IMR-90 (cell line): ENCODE data around the gene RPGRIP1L. TPM values are rescaled to one million over a fixed set of nuclear protein-coding genes. Genes with fewer than 3 reads are reported as not detected.

Experiments used
- ATAC-seq: fragments of 200-7000 bp; cut with Tn5 transposase; 2 replicates; pipeline ENCODE4 v1.9.1; 2020; ENCODE audit warnings: low read depth, mild to moderate bottlenecking, moderate library complexity
- BruUV-seq: library from RNA; stranded (reverse); fragments of 400-500 nt; replicated peaks from 2 replicates; lab custom pipeline; 2021; lab: Mats Ljungman, UMichigan
- CTCF ChIA-PET: fragments of 300-600 bp; formaldehyde crosslinking; extraction: SDS; loops from one replicate; lab custom pipeline; 2021; ENCODE audit warnings: antibody characterized with exemption; lab: Yijun Ruan, JAX
- POLR2A ChIA-PET: fragments of 300-600 bp; sonication (Branson Sonifier 250); formaldehyde crosslinking; loops from one replicate; lab custom pipeline; 2022; ENCODE audit warnings: antibody characterized with exemption; ENCODE audit not compliant: unreplicated experiment; lab: Charles Lee
- DNase-seq: peaks from one replicate; pipeline ENCODE4 v3.0.0; 2013
- H2AFZ ChIP-seq: replicated peaks from 2 replicates; pipeline ENCODE3; 2013; ENCODE audit warnings: low read length, mild to moderate bottlenecking; ENCODE audit not compliant: poor library complexity
- H2AK5ac ChIP-seq: 2 replicates; pipeline ENCODE4 v1.6.1; 2013; ENCODE audit warnings: low read depth, low read length, inconsistent platforms
- H2AK9ac ChIP-seq: replicated peaks from 2 replicates; pipeline ENCODE3; 2013; ENCODE audit warnings: mild to moderate bottlenecking, low read depth, low read length, moderate library complexity; ENCODE audit not compliant: poor library complexity
- H2BK120ac ChIP-seq: 2 replicates; pipeline ENCODE4 v1.6.1; 2013; ENCODE audit warnings: low read depth, low read length, inconsistent platforms
- H2BK15ac ChIP-seq: 3 replicates; pipeline ENCODE4 v1.6.1; 2013; ENCODE audit warnings: low read depth, low read length, inconsistent platforms
- H2BK20ac ChIP-seq: 2 replicates; pipeline ENCODE4 v1.6.1; 2013; ENCODE audit warnings: low read depth, mild to moderate bottlenecking, inconsistent platforms, low read length, moderate library complexity
- H2BK5ac ChIP-seq: 2 replicates; pipeline ENCODE4 v1.6.1; 2013; ENCODE audit warnings: mild to moderate bottlenecking, low read depth, low read length, inconsistent platforms; ENCODE audit not compliant: poor library complexity, severe bottlenecking
- H3K14ac ChIP-seq: replicated peaks from 2 replicates; pipeline ENCODE4 v1.6.1; 2013; ENCODE audit warnings: low read depth, low read length, inconsistent platforms
- H3K18ac ChIP-seq: 2 replicates; pipeline ENCODE4 v1.6.1; 2013; ENCODE audit warnings: low read depth, low read length, control low read depth
- H3K23ac ChIP-seq: 2 replicates; pipeline ENCODE4 v1.6.1; 2013; ENCODE audit warnings: low read depth, low read length, inconsistent platforms
- H3K27ac ChIP-seq: 2 replicates; pipeline ENCODE4 v1.5.1; 2013; ENCODE audit warnings: mild to moderate bottlenecking, control low read depth, low read length; ENCODE audit not compliant: insufficient read depth
- H3K27me3 ChIP-seq: 2 replicates; pipeline ENCODE4 v1.6.1; 2013; ENCODE audit warnings: low read length; ENCODE audit not compliant: control insufficient read depth, insufficient read depth
- H3K36me3 ChIP-seq: 2 replicates; pipeline ENCODE4 v1.6.1; 2013; ENCODE audit warnings: low read length, mixed read lengths; ENCODE audit not compliant: control insufficient read depth, insufficient read depth
- H3K4ac ChIP-seq: 2 replicates; pipeline ENCODE4 v1.6.1; 2013; ENCODE audit warnings: low read depth, low read length, inconsistent platforms
- H3K4me1 ChIP-seq: 2 replicates; pipeline ENCODE4 v1.6.1; 2013; ENCODE audit warnings: low read length, mixed read lengths; ENCODE audit not compliant: control insufficient read depth, insufficient read depth
- H3K4me2 ChIP-seq: 2 replicates; pipeline ENCODE4 v1.6.1; 2013; ENCODE audit warnings: low read depth, mild to moderate bottlenecking, control low read depth, low read length, moderate library complexity
- H3K4me3 ChIP-seq: 2 replicates; pipeline ENCODE4 v1.5.1; 2013; ENCODE audit warnings: low read depth, mild to moderate bottlenecking, control low read depth, low read length, moderate library complexity; ENCODE audit not compliant: insufficient read depth
- H3K56ac ChIP-seq: 2 replicates; pipeline ENCODE4 v1.6.1; 2013; ENCODE audit warnings: low read length, inconsistent platforms; ENCODE audit not compliant: insufficient read depth; ENCODE audit errors: extremely low read depth
- H3K79me1 ChIP-seq, 2 experiments: 2 replicates each; pipeline ENCODE4 v1.6.1; 2013; ENCODE audit warnings: low read length in 2 of 2, inconsistent platforms in 1 of 2, low read depth in 1 of 2
- H3K9ac ChIP-seq: 2 replicates; pipeline ENCODE4 v1.6.1; 2013; ENCODE audit warnings: low read depth, low read length, control low read depth
- H3K9me1 ChIP-seq: 2 replicates; pipeline ENCODE4 v1.6.1; 2013; ENCODE audit warnings: low read length, inconsistent platforms; ENCODE audit not compliant: insufficient read depth
- H3K9me3 ChIP-seq: 2 replicates; pipeline ENCODE4 v1.6.1; 2013; ENCODE audit warnings: low read length; ENCODE audit not compliant: control insufficient read depth, insufficient read depth
- H4K20me1 ChIP-seq: 2 replicates; pipeline ENCODE4 v1.6.1; 2013; ENCODE audit warnings: low read length, inconsistent platforms; ENCODE audit not compliant: insufficient read depth
- H4K5ac ChIP-seq: 2 replicates; pipeline ENCODE4 v1.6.1; 2013; ENCODE audit warnings: mild to moderate bottlenecking, low read depth, low read length, control low read depth
- H4K8ac ChIP-seq, 2 experiments: 2 replicates each; pipeline ENCODE4 v1.6.1; 2013; ENCODE audit warnings: low read depth in 2 of 2, low read length in 2 of 2, control low read depth in 1 of 2, inconsistent platforms in 1 of 2
- H4K91ac ChIP-seq: 2 replicates; pipeline ENCODE4 v1.6.1; 2013; ENCODE audit warnings: low read depth, low read length, inconsistent platforms; ENCODE audit not compliant: insufficient read depth
- BHLHE40 ChIP-seq: fragments of 150-350 bp; IDR thresholded peaks from 2 replicates; pipeline ENCODE4 v1.6.1; 2016; ENCODE audit warnings: mild to moderate bottlenecking, low read depth, low read length
- CEBPB ChIP-seq: IDR thresholded peaks from 2 replicates; pipeline ENCODE4 v1.6.1; 2012; ENCODE audit warnings: low read depth, low read length, improper control_type of control experiment
- CHD1 ChIP-seq: IDR thresholded peaks from 2 replicates; pipeline ENCODE4 v1.6.1; 2012; ENCODE audit warnings: low read depth, low read length, improper control_type of control experiment
- FOS ChIP-seq: fragments of 150-350 bp; IDR thresholded peaks from 2 replicates; pipeline ENCODE4 v1.6.1; 2016; ENCODE audit warnings: low read depth, low read length
- MAFK ChIP-seq: IDR thresholded peaks from 2 replicates; pipeline ENCODE4 v1.6.1; 2012; ENCODE audit warnings: low read depth, low read length, improper control_type of control experiment
- MAZ ChIP-seq: IDR thresholded peaks from 2 replicates; pipeline ENCODE4 v1.6.1; 2012; ENCODE audit warnings: low read depth, mild to moderate bottlenecking, low read length, improper control_type of control experiment, moderate library complexity, borderline replicate concordance
- MXI1 ChIP-seq: IDR thresholded peaks from 2 replicates; pipeline ENCODE4 v1.6.1; 2012; ENCODE audit warnings: low read depth, mild to moderate bottlenecking, low read length, moderate library complexity, borderline replicate concordance
- NFE2L2 ChIP-seq: fragments of 150-350 bp; IDR thresholded peaks from 2 replicates; pipeline ENCODE4 v1.6.1; 2016; ENCODE audit warnings: low read depth, mild to moderate bottlenecking, low read length
- POLR2A ChIP-seq: IDR thresholded peaks from 2 replicates; pipeline ENCODE4 v1.6.1; 2012; ENCODE audit warnings: mild to moderate bottlenecking, low read depth, low read length
- RAD21 ChIP-seq: IDR thresholded peaks from 2 replicates; pipeline ENCODE4 v1.6.1; 2012; ENCODE audit warnings: low read length, improper control_type of control experiment
- RCOR1 ChIP-seq: IDR thresholded peaks from 2 replicates; pipeline ENCODE4 v1.6.1; 2012; ENCODE audit warnings: mild to moderate bottlenecking, low read length, improper control_type of control experiment; ENCODE audit not compliant: insufficient replicate concordance
- RFX5 ChIP-seq: IDR thresholded peaks from 2 replicates; pipeline ENCODE4 v1.8.0; 2012; ENCODE audit warnings: low read depth, mild to moderate bottlenecking, low read length, moderate library complexity
- SMC3 ChIP-seq: fragments of 150-350 bp; IDR thresholded peaks from 2 replicates; pipeline ENCODE4 v1.6.1; 2016; ENCODE audit warnings: low read depth, mild to moderate bottlenecking, antibody characterized with exemption, low read length, moderate library complexity
- WGBS, 2 experiments: methylation state at CpG; one replicate each; pipeline versions ENCODE4 v1.1.5 to v1.1.7; 2013; ENCODE audit warnings: missing lambda C conversion rate in 2 of 2; ENCODE audit not compliant: insufficient read length in 1 of 2; ENCODE audit errors: extremely low coverage in 2 of 2; 5-methylcytosine and 5-hydroxymethylcytosine counted together
- dilution Hi-C: fragments of 300-500 bp; cut with HindIII; formaldehyde crosslinking; loops from one replicate; pipeline ENCODE4 v1.14.3; 2018; ENCODE audit warnings: low sequenced_read_pairs; ENCODE audit not compliant: unreplicated experiment
- in situ Hi-C: fragments of 300-500 bp; cut with MboI; formaldehyde crosslinking; loops from 3 replicates; pipeline ENCODE4 v1.14.3; 2019; ENCODE audit warnings: low sequenced_read_pairs, inconsistent platforms, mixed read lengths
- intact Hi-C: fragments of 100-400 bp; cut with micrococcal nuclease; formaldehyde crosslinking; loops from 2 replicates; pipeline ENCODE4 v1.10.0; 2022
- polyA plus RNA-seq, 3 experiments: library from polyadenylated mRNA; depleted of rRNA; stranded (reverse); fragments of >200 nt; gene quantifications; 2 replicates each; pipeline ENCODE4 v1.2.3, GENCODE V29; 2012; ENCODE audit warnings: low replicate concordance in 1 of 3
- total RNA-seq: library from RNA; depleted of rRNA; stranded (reverse); fragments of >200 nt; gene quantifications from 2 replicates; pipeline ENCODE4 v1.2.3, GENCODE V29; 2012
- TF ChIP-seq, protein P1 (sequence below): fragments of 150-350 bp; IDR thresholded peaks from 2 replicates; pipeline ENCODE4 v1.6.1; 2016; ENCODE audit warnings: low read depth, mild to moderate bottlenecking, low read length, moderate library complexity, borderline replicate concordance
- TF ChIP-seq, protein P2 (sequence below): fragments of 150-350 bp; IDR thresholded peaks from 2 replicates; pipeline ENCODE4 v1.6.1; 2017; ENCODE audit warnings: mild to moderate bottlenecking, antibody characterized with exemption, low read length, low read depth
- TF ChIP-seq, protein P3 (sequence below): conservative IDR thresholded peaks from 2 replicates; pipeline ENCODE4 v1.5.1; 2012; ENCODE audit warnings: mild to moderate bottlenecking, low read depth, low read length, improper control_type of control experiment

The RPGRIP1L gene
- total and polyA plus RNA-seq, 2 of the 4 experiments (the other 2 are of a cell fraction), result 7.3 to 10.4 TPM

DNA sequence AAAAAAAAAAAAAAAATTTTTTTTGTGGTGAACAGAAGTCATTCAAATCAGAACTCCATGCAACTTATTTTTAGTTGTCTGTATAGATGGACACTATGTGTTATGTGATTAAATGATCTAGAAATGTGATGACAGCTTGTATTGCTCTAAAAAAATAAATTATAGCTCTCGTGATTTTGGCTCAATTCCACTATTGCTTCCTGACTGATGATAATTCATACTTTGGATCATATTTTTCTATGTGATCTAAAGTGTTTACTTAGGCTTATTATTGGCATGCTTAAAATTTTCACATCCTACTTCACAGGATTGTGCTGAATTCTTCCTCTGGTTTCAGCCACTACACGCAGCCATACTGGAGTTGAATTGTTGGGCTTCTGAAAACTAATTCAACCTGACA is 76.8 kb downstream of the RPGRIP1L start:
- no peak overlapping the region for H2BK20ac ChIP-seq
- no peak overlapping the region for H3K4me2 ChIP-seq
- H3K9ac ChIP-seq, result no peak overlapping the region
- no TSS peak for BruUV-seq
- no peak overlapping the region for H2BK120ac ChIP-seq
- H3K18ac ChIP-seq, result no peak overlapping the region
- H3K23ac ChIP-seq, result no peak overlapping the region
- no peaks in the 10 kb centered on the region for H3K9me3 ChIP-seq
- no peak overlapping the region for H4K8ac ChIP-seq
- DNase-seq (no peak), ATAC-seq (no peak)
- no peaks in the 10 kb centered on the region for H3K79me1 ChIP-seq
- no peaks in the 10 kb centered on the region for H3K9me1 ChIP-seq
- H2BK5ac ChIP-seq, result no peak overlapping the region
- intact Hi-C loops, result no loop called here
- ChIA-PET POLR2A (no interaction called here), CTCF (no interaction called here)
- no peak overlapping the region for H3K56ac ChIP-seq
- no peak overlapping the region for H3K4me3 ChIP-seq
- no peaks in the 10 kb centered on the region for H3K36me3 ChIP-seq
- no peak overlapping the region for H4K5ac ChIP-seq
- no peak overlapping the region for H2AK9ac ChIP-seq
- in situ Hi-C loops, result no loop called here
- dilution Hi-C loops, result no loop called here
- WGBS, 2 experiments, result no CpG with 5 or more reads among the region's 2 CpGs
- no peak overlapping the region for H2AFZ ChIP-seq
- peaks cover 2% of the 10 kb centered on the region; the same call in 1 of the 2 replicates for H3K4me1 ChIP-seq
- H2AK5ac ChIP-seq, result no peak overlapping the region
- no peak overlapping the region for H3K27ac ChIP-seq
- no peaks in the 10 kb centered on the region for H4K20me1 ChIP-seq
- TF ChIP-seq, protein P1, sequence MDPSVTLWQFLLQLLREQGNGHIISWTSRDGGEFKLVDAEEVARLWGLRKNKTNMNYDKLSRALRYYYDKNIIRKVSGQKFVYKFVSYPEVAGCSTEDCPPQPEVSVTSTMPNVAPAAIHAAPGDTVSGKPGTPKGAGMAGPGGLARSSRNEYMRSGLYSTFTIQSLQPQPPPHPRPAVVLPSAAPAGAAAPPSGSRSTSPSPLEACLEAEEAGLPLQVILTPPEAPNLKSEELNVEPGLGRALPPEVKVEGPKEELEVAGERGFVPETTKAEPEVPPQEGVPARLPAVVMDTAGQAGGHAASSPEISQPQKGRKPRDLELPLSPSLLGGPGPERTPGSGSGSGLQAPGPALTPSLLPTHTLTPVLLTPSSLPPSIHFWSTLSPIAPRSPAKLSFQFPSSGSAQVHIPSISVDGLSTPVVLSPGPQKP, result no peak
- TF ChIP-seq MAFK (no peak), RCOR1 (no peak), BHLHE40 (no peak), RFX5 (no peak), RAD21 (no peak), SMC3 (no peak), MAZ (no peak), NFE2L2 (no peak), CEBPB (no peak), POLR2A (no peak), CHD1 (no peak), FOS (no peak), MXI1 (no peak)
- TF ChIP-seq, protein P2, sequence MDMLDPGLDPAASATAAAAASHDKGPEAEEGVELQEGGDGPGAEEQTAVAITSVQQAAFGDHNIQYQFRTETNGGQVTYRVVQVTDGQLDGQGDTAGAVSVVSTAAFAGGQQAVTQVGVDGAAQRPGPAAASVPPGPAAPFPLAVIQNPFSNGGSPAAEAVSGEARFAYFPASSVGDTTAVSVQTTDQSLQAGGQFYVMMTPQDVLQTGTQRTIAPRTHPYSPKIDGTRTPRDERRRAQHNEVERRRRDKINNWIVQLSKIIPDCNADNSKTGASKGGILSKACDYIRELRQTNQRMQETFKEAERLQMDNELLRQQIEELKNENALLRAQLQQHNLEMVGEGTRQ, result no peak
- TF ChIP-seq, protein P3, sequence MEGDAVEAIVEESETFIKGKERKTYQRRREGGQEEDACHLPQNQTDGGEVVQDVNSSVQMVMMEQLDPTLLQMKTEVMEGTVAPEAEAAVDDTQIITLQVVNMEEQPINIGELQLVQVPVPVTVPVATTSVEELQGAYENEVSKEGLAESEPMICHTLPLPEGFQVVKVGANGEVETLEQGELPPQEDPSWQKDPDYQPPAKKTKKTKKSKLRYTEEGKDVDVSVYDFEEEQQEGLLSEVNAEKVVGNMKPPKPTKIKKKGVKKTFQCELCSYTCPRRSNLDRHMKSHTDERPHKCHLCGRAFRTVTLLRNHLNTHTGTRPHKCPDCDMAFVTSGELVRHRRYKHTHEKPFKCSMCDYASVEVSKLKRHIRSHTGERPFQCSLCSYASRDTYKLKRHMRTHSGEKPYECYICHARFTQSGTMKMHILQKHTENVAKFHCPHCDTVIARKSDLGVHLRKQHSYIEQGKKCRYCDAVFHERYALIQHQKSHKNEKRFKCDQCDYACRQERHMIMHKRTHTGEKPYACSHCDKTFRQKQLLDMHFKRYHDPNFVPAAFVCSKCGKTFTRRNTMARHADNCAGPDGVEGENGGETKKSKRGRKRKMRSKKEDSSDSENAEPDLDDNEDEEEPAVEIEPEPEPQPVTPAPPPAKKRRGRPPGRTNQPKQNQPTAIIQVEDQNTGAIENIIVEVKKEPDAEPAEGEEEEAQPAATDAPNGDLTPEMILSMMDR, result no peak
- H3K4ac ChIP-seq, result no peak overlapping the region
- H2BK15ac ChIP-seq, result no peak overlapping the region
- H3K27me3 ChIP-seq, result no peaks in the 10 kb centered on the region
- no peak overlapping the region for H4K91ac ChIP-seq
- no peak overlapping the region for H3K14ac ChIP-seq
